Heart left ventricle (tissue), 16 donors: Measurements from ENCODE around the gene RRBP1. TPM values are rescaled to one million over a fixed set of nuclear protein-coding genes. Genes with fewer than 3 reads are reported as not detected.

Source experiments
- ATAC-seq, 4 donors: fragments of 200-7000 bp; cut with Tn5 transposase; one replicate each; pipeline ENCODE4 v1.9.1; 2020 to 2022; ENCODE audit warnings: moderate library complexity in 4 of 4, mild to moderate bottlenecking in 3 of 4, moderate number of reproducible peaks in 1 of 4
- DNase-seq, 5 donors: peaks; one replicate each; pipeline ENCODE4 v3.0.0-alpha.2; 2020
- H3K27ac ChIP-seq, 12 donors: fragments of 200-600 bp; sonication (generic) in 4 of 12; one replicate each; pipeline versions ENCODE4 v1.5.0 to v1.8.0; 2016 to 2022; ENCODE audit warnings: mild to moderate bottlenecking in 2 of 12
- H3K27me3 ChIP-seq, 9 donors: fragments of 200-600 bp; sonication (generic) in 2 of 9; one replicate each; pipeline versions ENCODE4 v1.5.1 to v1.8.0; 2016 to 2022; ENCODE audit warnings: mild to moderate bottlenecking in 3 of 9
- H3K36me3 ChIP-seq, 9 donors: fragments of 200-600 bp; sonication (generic) in 2 of 9; one replicate each; pipeline versions ENCODE4 v1.5.0 to v1.8.0; 2018 to 2022; ENCODE audit warnings: mild to moderate bottlenecking in 2 of 9
- H3K4me1 ChIP-seq, 12 donors: fragments of 200-600 bp; sonication (generic) in 4 of 12; one replicate each; pipeline versions ENCODE4 v1.5.0 to v1.8.0; 2016 to 2022; ENCODE audit warnings: mild to moderate bottlenecking in 3 of 12
- H3K4me3 ChIP-seq, 12 donors: fragments of 200-600 bp; sonication (generic) in 4 of 12; one replicate each; pipeline versions ENCODE4 v1.5.0 to v1.8.0; 2017 to 2022; ENCODE audit warnings: mild to moderate bottlenecking in 9 of 12, moderate library complexity in 4 of 12
- H3K9me3 ChIP-seq, 12 donors: fragments of 200-600 bp; sonication (generic) in 4 of 12; one replicate each; pipeline versions ENCODE4 v1.5.0 to v1.8.0; 2016 to 2022; ENCODE audit warnings: mild to moderate bottlenecking in 1 of 12
- POLR2A ChIP-seq, 2 donors: fragments of 450-650 bp; IDR thresholded peaks; one replicate each; pipeline ENCODE4 v1.6.1; 2017; ENCODE audit warnings: antibody characterized with exemption in 2 of 2, mild to moderate bottlenecking in 2 of 2, moderate library complexity in 2 of 2
- WGBS, 4 donors: extraction: QIAGEN DNeasy Blood & Tissue Kit in 2 of 4; methylation state at CpG; one replicate each; pipeline versions ENCODE4 v1.1.5 to v1.1.7; 2013 to 2018; 5-methylcytosine and 5-hydroxymethylcytosine counted together
- intact Hi-C, 10 donors: fragments of 100-400 bp; cut with DNase I; formaldehyde crosslinking; loops; one replicate each; pipeline versions ENCODE4 v1.11.1 to v1.14.2; 2022
- polyA plus RNA-seq, 2 donors: library from polyadenylated mRNA; stranded (reverse); fragments of 200-250 nt; gene quantifications; one replicate each; pipeline ENCODE4 v1.2.3, GENCODE V29; 2013
- total RNA-seq, 9 donors: library from RNA; depleted of rRNA in 2 of 9; stranded (reverse); fragments of >200 nt in 2 of 9; fragmentation: NEBNext Ultra II Directional in 3 of 9; extraction: Animal tissue kit (Norgen Biotek cat#: 25700) in 3 of 9; gene quantifications; one replicate each; pipeline versions ENCODE4 v1.1.0 to v1.2.4, GENCODE V29; 2016 to 2023
- TF ChIP-seq, protein P1 (sequence below), 12 donors: fragments of 200-600 bp; sonication (generic) in 4 of 12; IDR thresholded peaks; one replicate each; pipeline versions ENCODE4 v1.5.0 to v1.8.0; 2018 to 2022; ENCODE audit warnings: antibody characterized with exemption in 12 of 12, mild to moderate bottlenecking in 5 of 12
- donor health status: ischemic (EF 13 %, LVEDD 7.1; RV severe dilation, severe dysfunction).
- donor health status: healthy with polysubstance abuse.
- donor health status: DM: no; HTN: yes; CAD: no.
- donor health status: DM: no; HTN: no; CAD: no.
- donor health status: ischemic (EF 25% LVEDD 6.9; RV normal size, moderate dysfunction).
- donor health status: ischemic (EF 25% LVEDD 5.7; RV mildly dilated, moderate dysfunction).
- donor health status: healthy.
- donor health status: DM: yes; HTN: yes; CAD: no.
- donor health status: ischemic (EF 35%, LVEDD 5.7; RV mildly dilated, moderate dysfunction).
- donor health status: nonischemic (EF 11% LVEDD 7.7; RV severe dilation, severe dysfunction).
- donor health status: DM: yes; HTN: yes; CAD: no.
- donor health status: PGD.
- donor health status: ischemic (EF 29% LVEDD 5.4; RV normal size, mild dysfunction).
- donor health status: nonischemic (EF 23%, LVEDD 6.1; RV moderate dilation, normal function).

Gene RRBP1
- total and polyA plus RNA-seq, 11 donors, result 24.9 to 91.3 (median 40.0) TPM

- TF ChIP-seq, protein P1, sequence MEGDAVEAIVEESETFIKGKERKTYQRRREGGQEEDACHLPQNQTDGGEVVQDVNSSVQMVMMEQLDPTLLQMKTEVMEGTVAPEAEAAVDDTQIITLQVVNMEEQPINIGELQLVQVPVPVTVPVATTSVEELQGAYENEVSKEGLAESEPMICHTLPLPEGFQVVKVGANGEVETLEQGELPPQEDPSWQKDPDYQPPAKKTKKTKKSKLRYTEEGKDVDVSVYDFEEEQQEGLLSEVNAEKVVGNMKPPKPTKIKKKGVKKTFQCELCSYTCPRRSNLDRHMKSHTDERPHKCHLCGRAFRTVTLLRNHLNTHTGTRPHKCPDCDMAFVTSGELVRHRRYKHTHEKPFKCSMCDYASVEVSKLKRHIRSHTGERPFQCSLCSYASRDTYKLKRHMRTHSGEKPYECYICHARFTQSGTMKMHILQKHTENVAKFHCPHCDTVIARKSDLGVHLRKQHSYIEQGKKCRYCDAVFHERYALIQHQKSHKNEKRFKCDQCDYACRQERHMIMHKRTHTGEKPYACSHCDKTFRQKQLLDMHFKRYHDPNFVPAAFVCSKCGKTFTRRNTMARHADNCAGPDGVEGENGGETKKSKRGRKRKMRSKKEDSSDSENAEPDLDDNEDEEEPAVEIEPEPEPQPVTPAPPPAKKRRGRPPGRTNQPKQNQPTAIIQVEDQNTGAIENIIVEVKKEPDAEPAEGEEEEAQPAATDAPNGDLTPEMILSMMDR (IDR thresholded peaks at IDR 0.05), result no peak
- TF ChIP-seq POLR2A (IDR thresholded peaks at IDR 0.05), result no peak
- Histone ChIP-seq H3K4me3 (no peak overlapping the region), H3K27me3 (no peaks in the 10 kb centered on the region), H3K9me3 (peaks cover 0 to 5% (median 0%) of the 10 kb centered on the region in 12 donors), H3K36me3 (peaks cover 0 to 67% (median 18%) of the 10 kb centered on the region in 9 donors), H3K4me1 (peaks cover 0 to 53% (median 36%) of the 10 kb centered on the region in 12 donors), H3K27ac (no peak overlapping the region)
- intact Hi-C loops, result loop anchor here in 1 of 10 donors (10.0 kb wide), 1 partner anchor 251 kb away; no protein-coding TSS in a partner anchor
- DNase-seq (peak in 1 of 5 donors; percentile 13), ATAC-seq (no peak)
- WGBS, 4 donors, result 91 to 94% (median 92%) methylated on average over 11 of the region's 11 CpGs
Observed at GRCh38 chr20:17653835-17654648, 28.0 kb downstream of the RRBP1 start.

DNA sequence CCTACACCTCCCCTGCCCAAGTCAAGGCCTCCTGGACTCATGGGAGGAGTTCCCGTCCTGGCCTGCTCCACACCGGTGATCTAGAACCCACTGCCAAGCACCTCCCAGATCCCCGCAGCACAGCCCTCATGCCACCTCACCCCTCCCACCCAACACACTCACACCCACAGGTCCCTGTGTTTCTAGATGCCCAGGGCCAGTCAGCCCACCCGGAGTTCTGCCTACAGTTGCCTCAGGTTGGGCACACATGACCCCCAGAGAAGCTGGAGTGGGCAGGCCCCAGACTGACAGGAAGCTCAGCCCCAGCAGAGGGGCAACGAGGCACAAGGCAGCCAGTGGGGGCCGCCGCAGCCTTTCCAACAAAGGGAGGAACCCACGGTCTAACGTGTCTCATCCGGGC, 29.6 kb downstream of the RRBP1 start:
- 82 to 90% (median 86%) methylated on average over 10 of the region's 10 CpGs for WGBS, 4 donors
- ATAC-seq, result no peak
- H3K27ac ChIP-seq, result no peak overlapping the region
- intact Hi-C loops, result loop anchor here in 1 of 10 donors (10.0 kb wide), 1 partner anchor 252 kb away; no protein-coding TSS in a partner anchor
- peaks cover 0 to 53% (median 8%) of the 10 kb centered on the region in 9 donors for H3K36me3 ChIP-seq
- TF ChIP-seq, protein P1 (IDR thresholded peaks at IDR 0.05), result no peak
- no peak for TF ChIP-seq POLR2A (IDR thresholded peaks at IDR 0.05)
- H3K4me3 ChIP-seq, result no peak overlapping the region
- peaks cover 0 to 69% (median 52%) of the 10 kb centered on the region in 12 donors for H3K4me1 ChIP-seq
- peak in 1 of 5 donors; percentile 20 for DNase-seq
- no peaks in the 10 kb centered on the region for H3K9me3 ChIP-seq
- H3K27me3 ChIP-seq, result no peaks in the 10 kb centered on the region

DNA sequence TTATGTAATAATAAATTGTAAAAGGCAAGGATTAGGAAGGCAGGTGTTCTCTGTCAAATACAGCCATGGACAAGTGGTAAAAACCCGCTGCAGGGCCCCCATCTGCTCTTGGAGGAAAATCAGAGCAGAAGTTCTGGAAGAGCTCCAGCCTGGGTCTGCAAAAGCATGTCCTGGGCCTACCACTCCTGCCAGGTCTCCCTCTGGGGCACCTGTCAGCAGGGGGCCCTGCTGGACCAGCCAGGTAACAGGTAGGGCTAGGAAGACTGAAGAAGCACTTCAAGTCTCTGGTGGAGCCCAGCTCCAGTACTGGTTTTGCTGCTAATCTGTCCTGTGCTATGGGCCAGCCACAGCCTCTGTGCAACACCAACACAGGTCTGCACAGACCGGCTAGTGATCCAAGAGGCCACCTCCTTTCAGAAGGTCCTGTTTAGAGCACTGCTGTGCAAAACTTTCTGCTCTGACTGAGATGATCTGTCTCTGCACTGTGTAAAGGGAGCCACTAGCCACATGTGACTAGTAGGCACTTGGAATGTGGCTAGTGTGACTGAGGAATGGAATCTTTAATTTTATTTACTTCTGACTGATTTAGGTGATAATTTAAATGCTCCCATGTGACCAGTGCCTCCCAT, 30.2 kb downstream of the RRBP1 start:
- ATAC-seq (no peak), DNase-seq (peak in 1 of 5 donors; percentile 16)
- H3K9me3 ChIP-seq, result no peaks in the 10 kb centered on the region
- TF ChIP-seq, protein P1 (IDR thresholded peaks at IDR 0.05), result no peak
- no peak for TF ChIP-seq POLR2A (IDR thresholded peaks at IDR 0.05)
- H3K36me3 ChIP-seq, result peaks cover 0 to 48% (median 8%) of the 10 kb centered on the region in 9 donors
- H3K27me3 ChIP-seq, result no peaks in the 10 kb centered on the region
- H3K4me1 ChIP-seq, result peaks cover 0 to 75% (median 58%) of the 10 kb centered on the region in 12 donors
- 82 to 90% (median 86%) methylated on average over 1 to 2 of the region's 2 CpGs for WGBS, 4 donors
- intact Hi-C loops, result loop anchor here in 1 of 10 donors (10.0 kb wide), 1 partner anchor 253 kb away; no protein-coding TSS in a partner anchor
- no peak overlapping the region for H3K27ac ChIP-seq
- no peak overlapping the region for H3K4me3 ChIP-seq
